ENCODE measurements around the gene TBL1X.

TBL1X gene

GRCh38 chrX:9677098-9677739 is 212.4 kb downstream of the TBL1X start:
- Histone ChIP-seq H3K9ac (ENCODE audit: low read depth, low read length) (no peak overlapping the region), H3K27ac (ENCODE audit: low read length) (no peak overlapping the region), H3K27me3 (ENCODE audit: insufficient read depth, low read length) (no peaks in the 10 kb centered on the region), H3K36me3 (ENCODE audit: insufficient read depth, low read depth, low read length) (no peaks in the 10 kb centered on the region), H3K4me1 (ENCODE audit: insufficient read depth, low read length) (no peaks in the 10 kb centered on the region), H3K9me3 (ENCODE audit: insufficient read depth, low read depth, low read length) (no peaks in the 10 kb centered on the region), H3K4me3 (ENCODE audit: low read length) (no peak overlapping the region)

- Histone ChIP-seq H3K27me3 (ENCODE audit: insufficient read depth, low read length) (no peaks in the 10 kb centered on the region), H3K9ac (ENCODE audit: low read depth, low read length) (no peak overlapping the region), H3K36me3 (ENCODE audit: insufficient read depth, low read depth, low read length) (no peaks in the 10 kb centered on the region), H3K4me3 (ENCODE audit: low read length) (no peak overlapping the region), H3K9me3 (ENCODE audit: insufficient read depth, low read depth, low read length) (no peaks in the 10 kb centered on the region), H3K27ac (ENCODE audit: low read length) (no peak overlapping the region), H3K4me1 (ENCODE audit: insufficient read depth, low read length) (no peaks in the 10 kb centered on the region)
These were observed 213.5 kb downstream of the TBL1X start for GRCh38 chrX:9678215-9678965.

GRCh38 chrX:9681011-9681410 is 216.2 kb downstream of the TBL1X start:
- Histone ChIP-seq H3K9me3 (ENCODE audit: insufficient read depth, low read depth, low read length) (no peaks in the 10 kb centered on the region), H3K4me3 (ENCODE audit: low read length) (no peak overlapping the region), H3K4me1 (ENCODE audit: insufficient read depth, low read length) (no peaks in the 10 kb centered on the region), H3K36me3 (ENCODE audit: insufficient read depth, low read depth, low read length) (no peaks in the 10 kb centered on the region), H3K27me3 (ENCODE audit: insufficient read depth, low read length) (no peaks in the 10 kb centered on the region), H3K9ac (ENCODE audit: low read depth, low read length) (no peak overlapping the region), H3K27ac (ENCODE audit: low read length) (no peak overlapping the region)

GRCh38 chrX:9681422-9681821 is 216.6 kb downstream of the TBL1X start:
- no peaks in the 10 kb centered on the region for H3K27me3 ChIP-seq (ENCODE audit: insufficient read depth, low read length)
- no peak overlapping the region for H3K4me3 ChIP-seq (ENCODE audit: low read length)
- H3K27ac ChIP-seq (ENCODE audit: low read length) = no peak overlapping the region
- no peak overlapping the region for H3K9ac ChIP-seq (ENCODE audit: low read depth, low read length)
- H3K36me3 ChIP-seq (ENCODE audit: insufficient read depth, low read depth, low read length) = no peaks in the 10 kb centered on the region
- no peaks in the 10 kb centered on the region for H3K4me1 ChIP-seq (ENCODE audit: insufficient read depth, low read length)
- H3K9me3 ChIP-seq (ENCODE audit: insufficient read depth, low read depth, low read length) = no peaks in the 10 kb centered on the region

- H3K36me3 ChIP-seq (ENCODE audit: insufficient read depth, low read depth, low read length) = no peaks in the 10 kb centered on the region
- no peaks in the 10 kb centered on the region for H3K9me3 ChIP-seq (ENCODE audit: insufficient read depth, low read depth, low read length)
- no peak overlapping the region for H3K27ac ChIP-seq (ENCODE audit: low read length)
- no peak overlapping the region for H3K4me3 ChIP-seq (ENCODE audit: low read length)
- H3K4me1 ChIP-seq (ENCODE audit: insufficient read depth, low read length) = no peaks in the 10 kb centered on the region
- no peak overlapping the region for H3K9ac ChIP-seq (ENCODE audit: low read depth, low read length)
- H3K27me3 ChIP-seq (ENCODE audit: insufficient read depth, low read length) = no peaks in the 10 kb centered on the region
These were observed 217.6 kb downstream of the TBL1X start for GRCh38 chrX:9682456-9682855.

GRCh38 chrX:9682861-9683260 is 218.0 kb downstream of the TBL1X start:
- Histone ChIP-seq H3K9ac (ENCODE audit: low read depth, low read length) (no peak overlapping the region), H3K27me3 (ENCODE audit: insufficient read depth, low read length) (no peaks in the 10 kb centered on the region), H3K9me3 (ENCODE audit: insufficient read depth, low read depth, low read length) (no peaks in the 10 kb centered on the region), H3K36me3 (ENCODE audit: insufficient read depth, low read depth, low read length) (no peaks in the 10 kb centered on the region), H3K27ac (ENCODE audit: low read length) (no peak overlapping the region), H3K4me3 (ENCODE audit: low read length) (no peak overlapping the region), H3K4me1 (ENCODE audit: insufficient read depth, low read length) (no peaks in the 10 kb centered on the region)

GRCh38 chrX:9683350-9683749 is 218.5 kb downstream of the TBL1X start:
- Histone ChIP-seq H3K27me3 (ENCODE audit: insufficient read depth, low read length) (no peaks in the 10 kb centered on the region), H3K4me3 (ENCODE audit: low read length) (no peak overlapping the region), H3K9ac (ENCODE audit: low read depth, low read length) (no peak overlapping the region), H3K27ac (ENCODE audit: low read length) (no peak overlapping the region), H3K36me3 (ENCODE audit: insufficient read depth, low read depth, low read length) (no peaks in the 10 kb centered on the region), H3K4me1 (ENCODE audit: insufficient read depth, low read length) (no peaks in the 10 kb centered on the region), H3K9me3 (ENCODE audit: insufficient read depth, low read depth, low read length) (no peaks in the 10 kb centered on the region)

- Histone ChIP-seq H3K27me3 (ENCODE audit: insufficient read depth, low read length) (no peaks in the 10 kb centered on the region), H3K36me3 (ENCODE audit: insufficient read depth, low read depth, low read length) (peaks cover 19% of the 10 kb centered on the region), H3K4me3 (ENCODE audit: low read length) (no peak overlapping the region), H3K9ac (ENCODE audit: low read depth, low read length) (no peak overlapping the region), H3K9me3 (ENCODE audit: insufficient read depth, low read depth, low read length) (no peaks in the 10 kb centered on the region), H3K4me1 (ENCODE audit: insufficient read depth, low read length) (no peaks in the 10 kb centered on the region), H3K27ac (ENCODE audit: low read length) (no peak overlapping the region)
These were observed 223.0 kb downstream of the TBL1X start for GRCh38 chrX:9687899-9688298.

GRCh38 chrX:9688833-9689232 is 224.0 kb downstream of the TBL1X start:
- peaks cover 24% of the 10 kb centered on the region for H3K36me3 ChIP-seq (ENCODE audit: insufficient read depth, low read depth, low read length)

GRCh38 chrX:9690046-9690445 is 225.2 kb downstream of the TBL1X start:
- Histone ChIP-seq H3K4me3 (ENCODE audit: low read length) (no peak overlapping the region), H3K9me3 (ENCODE audit: insufficient read depth, low read depth, low read length) (no peaks in the 10 kb centered on the region), H3K27ac (ENCODE audit: low read length) (no peak overlapping the region), H3K27me3 (ENCODE audit: insufficient read depth, low read length) (no peaks in the 10 kb centered on the region), H3K9ac (ENCODE audit: low read depth, low read length) (no peak overlapping the region), H3K4me1 (ENCODE audit: insufficient read depth, low read length) (no peaks in the 10 kb centered on the region), H3K36me3 (ENCODE audit: insufficient read depth, low read depth, low read length) (peaks cover 24% of the 10 kb centered on the region)

More at GRCh38 chrX:9688833-9689232, 224.0 kb downstream of the TBL1X start:
- no peaks in the 10 kb centered on the region for H3K9me3 ChIP-seq (ENCODE audit: insufficient read depth, low read depth, low read length)
- H3K27ac ChIP-seq (ENCODE audit: low read length) = no peak overlapping the region
- H3K4me3 ChIP-seq (ENCODE audit: low read length) = no peak overlapping the region
- no peaks in the 10 kb centered on the region for H3K27me3 ChIP-seq (ENCODE audit: insufficient read depth, low read length)
- no peak overlapping the region for H3K9ac ChIP-seq (ENCODE audit: low read depth, low read length)
- no peaks in the 10 kb centered on the region for H3K4me1 ChIP-seq (ENCODE audit: insufficient read depth, low read length)

GRCh38 chrX:9693307-9694001 is 228.6 kb downstream of the TBL1X start:
- no peaks in the 10 kb centered on the region for H3K27me3 ChIP-seq (ENCODE audit: insufficient read depth, low read length)
- no peaks in the 10 kb centered on the region for H3K9me3 ChIP-seq (ENCODE audit: insufficient read depth, low read depth, low read length)
- peaks cover 35% of the 10 kb centered on the region for H3K36me3 ChIP-seq (ENCODE audit: insufficient read depth, low read depth, low read length)
- no peaks in the 10 kb centered on the region for H3K4me1 ChIP-seq (ENCODE audit: insufficient read depth, low read length)
- no peak overlapping the region for H3K4me3 ChIP-seq (ENCODE audit: low read length)
- H3K9ac ChIP-seq (ENCODE audit: low read depth, low read length) = no peak overlapping the region
- no peak overlapping the region for H3K27ac ChIP-seq (ENCODE audit: low read length)

- H3K9me3 ChIP-seq (ENCODE audit: insufficient read depth, low read depth, low read length) = no peaks in the 10 kb centered on the region
- no peak overlapping the region for H3K9ac ChIP-seq (ENCODE audit: low read depth, low read length)
- no peak overlapping the region for H3K4me3 ChIP-seq (ENCODE audit: low read length)
- no peaks in the 10 kb centered on the region for H3K4me1 ChIP-seq (ENCODE audit: insufficient read depth, low read length)
- no peaks in the 10 kb centered on the region for H3K27me3 ChIP-seq (ENCODE audit: insufficient read depth, low read length)
- no peak overlapping the region for H3K27ac ChIP-seq (ENCODE audit: low read length)
- H3K36me3 ChIP-seq (ENCODE audit: insufficient read depth, low read depth, low read length) = peaks cover 15% of the 10 kb centered on the region
These were observed 233.7 kb downstream of the TBL1X start for GRCh38 chrX:9698576-9698975.
